Hypothalamus (tissue), 51 donors: ENCODE results near the gene TCN2.
"Not testable (repeated sequence)": the region's sequence is repeated elsewhere in the genome, so short reads cannot be mapped to it uniquely, and the experiment has no call there.

ENCODE experiments used
- DNase-seq, 51 donors: peaks; one replicate each; lab custom pipeline; 2025; lab: John Stamatoyannopoulos, UW

TCN2 gene

DNA sequence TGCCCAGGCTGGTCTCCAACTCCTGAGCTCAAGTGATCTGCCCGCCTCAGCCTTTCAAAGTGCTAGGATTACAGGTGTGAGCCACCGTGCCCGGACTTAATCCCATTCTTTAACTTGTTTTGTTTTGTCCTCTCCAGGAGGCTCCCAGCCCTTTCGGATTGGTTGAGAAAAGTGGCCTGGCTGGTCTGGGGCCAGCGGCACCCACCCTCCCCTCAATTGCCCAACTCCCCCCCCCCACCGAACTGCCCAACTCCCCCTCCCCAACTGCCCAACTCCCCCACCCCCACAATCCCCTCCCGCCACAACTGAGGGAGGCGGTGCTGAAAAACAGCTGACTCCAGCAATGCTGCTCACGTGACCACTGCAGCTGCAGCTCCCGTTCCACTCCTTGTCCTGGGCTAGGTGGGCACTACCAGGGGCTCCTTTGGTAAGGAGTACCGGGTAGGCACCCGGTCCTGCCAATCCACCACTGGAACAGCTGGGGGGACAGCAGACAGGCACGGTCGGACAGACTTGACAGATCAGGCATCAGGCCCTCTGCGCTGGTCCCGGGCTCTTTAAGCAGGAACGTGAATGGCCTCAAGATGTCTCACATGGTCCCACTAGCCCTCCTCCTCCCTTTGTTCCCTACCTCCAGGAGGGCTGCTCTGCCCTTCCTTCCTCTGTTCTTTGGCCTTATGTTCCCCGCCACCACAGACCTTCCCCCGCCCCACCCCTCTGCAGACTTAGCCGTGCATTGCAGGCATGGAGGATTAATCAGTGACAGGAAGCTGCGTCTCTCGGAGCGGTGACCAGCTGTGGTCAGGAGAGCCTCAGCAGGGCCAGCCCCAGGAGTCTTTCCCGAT, at the start of gene TCN2:
TSS of gene TCN2 (plus strand) at position 720 of the 845 bp plus-strand sequence. CDS start 158 bp downstream, outside the sequence.
- peak in 49 of 51 donors; percentile 25 to 85 (median 70) for DNase-seq

DNA sequence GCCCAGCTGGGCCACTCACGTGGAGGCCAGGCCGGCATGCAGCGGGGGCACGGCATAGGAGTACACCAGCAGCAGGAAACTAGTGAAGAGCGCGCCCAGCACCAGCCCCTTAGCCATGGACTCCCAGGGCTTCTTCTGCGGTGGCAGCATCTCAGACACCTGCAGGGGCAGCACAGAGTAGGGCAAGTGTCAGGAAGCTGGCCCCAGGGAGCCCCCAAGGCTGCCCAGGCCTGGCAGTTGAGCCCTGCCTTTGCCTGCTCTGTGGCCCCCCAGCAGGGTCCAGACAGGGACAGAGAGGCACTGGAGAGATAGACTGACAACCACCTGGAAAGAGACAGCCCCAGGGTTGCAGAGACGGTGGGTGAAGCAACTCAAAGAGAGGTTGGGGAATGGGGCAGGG, 49.7 kb upstream of the TCN2 start:
- no peak for DNase-seq

DNA sequence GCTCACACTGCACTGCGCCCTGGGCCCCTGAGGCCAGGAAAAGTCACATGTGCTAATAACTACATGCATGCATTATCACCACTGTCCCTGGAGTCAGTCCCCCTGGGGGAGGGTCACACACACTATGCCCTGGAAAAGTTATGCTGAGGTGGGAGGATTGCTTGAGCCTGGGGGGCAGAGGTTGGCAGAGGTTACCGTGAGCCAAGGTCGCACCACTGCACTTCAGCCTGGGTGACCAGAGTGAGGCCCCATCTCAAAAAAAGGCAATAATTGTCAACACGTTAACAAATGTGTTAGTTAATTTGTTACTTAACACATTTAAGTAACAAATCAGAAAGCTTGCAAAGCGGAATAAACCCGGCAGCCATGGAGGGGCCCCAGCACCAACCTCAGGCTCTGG, 47.1 kb upstream of the TCN2 start:
- no peak for DNase-seq

DNA sequence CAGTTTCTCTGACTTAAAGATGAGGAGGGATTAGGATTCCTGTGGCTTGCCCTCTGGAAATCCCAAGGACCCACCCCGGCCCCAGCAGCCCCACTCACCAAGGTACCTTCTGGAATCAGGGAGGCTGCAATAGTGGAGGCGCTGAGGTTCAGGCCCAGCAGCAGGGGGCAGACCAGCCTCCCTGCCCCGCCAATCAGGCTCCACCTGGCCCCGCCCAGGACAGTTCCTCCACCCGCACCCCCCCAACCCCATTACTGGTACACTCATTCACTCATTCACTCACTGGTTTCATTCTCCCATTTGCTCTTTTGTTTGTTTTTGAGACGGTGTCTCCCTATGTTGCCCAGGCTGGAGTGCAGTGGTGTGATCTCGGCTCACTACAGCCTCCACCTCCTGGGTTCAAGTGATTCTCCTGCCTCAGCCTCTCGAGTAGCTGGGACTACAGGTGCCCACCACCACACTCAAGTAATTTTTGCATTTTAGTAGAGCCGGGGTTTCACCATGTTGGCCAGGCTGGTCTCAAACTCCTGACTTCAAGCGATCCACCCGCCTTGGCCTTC, 46.3 kb upstream of the TCN2 start:
- DNase-seq = not testable (repeated sequence)

DNA sequence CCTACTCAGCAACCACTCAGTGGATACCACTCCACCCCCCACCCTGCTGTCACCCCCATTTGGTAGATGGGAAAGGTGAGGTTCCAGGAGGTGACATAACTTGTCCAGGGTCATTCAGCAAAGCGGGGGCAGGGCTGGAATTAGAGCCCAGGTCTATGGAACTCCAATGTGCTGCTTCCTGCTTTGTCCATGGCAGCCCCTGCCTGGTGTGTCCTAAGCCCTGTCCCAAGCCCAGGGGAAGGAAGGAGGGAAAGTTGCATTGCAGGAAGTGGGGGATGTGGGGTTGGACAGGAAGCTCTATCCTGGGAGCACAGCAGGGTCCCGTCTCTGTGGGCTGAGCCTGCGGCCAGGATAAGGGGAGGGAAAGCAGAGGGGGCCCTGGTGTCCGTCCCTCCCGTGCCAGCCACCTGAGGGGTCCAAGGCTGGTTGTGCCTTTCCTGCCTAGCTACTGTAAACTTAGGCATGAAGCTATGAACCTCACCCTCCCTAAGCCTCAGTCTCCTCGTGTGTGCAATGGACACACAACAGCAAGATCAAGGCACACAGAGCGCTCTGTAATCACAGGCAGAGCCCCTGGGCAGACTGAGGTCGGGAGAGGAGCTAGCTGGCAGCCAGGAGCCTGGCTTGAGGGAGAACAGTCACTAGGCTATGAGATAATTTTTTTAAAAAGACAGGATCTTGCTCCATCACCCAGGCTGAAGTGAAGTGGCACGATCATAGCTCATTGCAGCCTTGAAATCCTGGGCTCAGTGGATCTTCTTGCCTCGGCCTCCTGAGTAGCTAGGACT, 45.4 kb upstream of the TCN2 start:
- DNase-seq = no peak

DNA sequence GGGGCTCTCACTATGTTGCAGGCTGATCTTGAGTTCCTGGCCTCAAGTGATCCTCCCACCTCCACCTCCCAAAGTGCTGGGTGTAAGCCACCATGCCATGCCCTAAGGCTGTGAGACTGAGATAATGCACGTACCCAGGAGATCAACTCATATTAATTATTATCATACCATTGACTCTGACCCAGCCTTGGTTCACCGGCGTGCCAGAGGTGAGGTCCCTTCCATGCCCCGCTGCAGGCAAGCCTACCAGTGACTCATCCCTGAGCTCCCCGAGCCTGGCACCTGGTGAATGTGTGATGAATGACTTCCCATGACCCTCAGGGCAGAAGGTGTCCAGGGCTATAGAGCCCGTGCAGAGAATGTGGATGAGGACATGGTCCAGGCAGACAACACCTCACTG, 44.6 kb upstream of the TCN2 start:
- DNase-seq = no peak

DNA sequence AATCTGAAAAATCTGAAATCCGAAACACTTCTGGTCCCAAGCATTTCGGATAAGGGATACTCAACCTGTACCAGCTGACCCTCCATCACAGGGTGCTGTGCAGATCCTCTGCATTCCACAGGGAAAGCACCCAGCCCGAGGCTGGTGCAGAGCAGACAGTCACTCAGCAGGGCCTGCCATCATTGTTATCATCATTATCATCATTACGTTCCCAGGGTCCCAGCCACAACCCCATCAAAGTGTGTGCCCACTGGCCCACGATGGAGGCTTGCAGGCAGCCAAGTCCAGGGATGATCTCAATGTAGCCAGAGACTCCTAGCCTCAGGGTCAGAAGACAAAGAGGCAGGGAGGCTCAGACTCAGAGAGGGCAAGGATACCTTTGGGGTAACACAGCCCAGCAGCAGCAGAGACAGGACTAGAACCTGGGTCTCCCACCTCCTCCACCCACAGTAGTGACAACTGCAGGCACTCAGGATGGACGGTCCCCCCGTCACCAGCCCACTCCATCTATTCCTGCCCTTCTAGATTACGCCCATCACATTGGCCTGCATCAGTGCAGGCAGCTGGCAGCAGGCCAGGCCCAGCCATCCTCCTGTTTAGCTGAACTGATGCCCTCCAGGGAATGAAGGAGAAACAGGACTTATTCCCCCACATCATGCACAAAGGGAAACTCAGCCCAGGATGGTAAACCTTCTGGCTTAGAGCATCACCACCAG, 42.8 kb upstream of the TCN2 start:
- DNase-seq = peak in 6 of 51 donors; percentile 8 to 29 (median 20)

DNA sequence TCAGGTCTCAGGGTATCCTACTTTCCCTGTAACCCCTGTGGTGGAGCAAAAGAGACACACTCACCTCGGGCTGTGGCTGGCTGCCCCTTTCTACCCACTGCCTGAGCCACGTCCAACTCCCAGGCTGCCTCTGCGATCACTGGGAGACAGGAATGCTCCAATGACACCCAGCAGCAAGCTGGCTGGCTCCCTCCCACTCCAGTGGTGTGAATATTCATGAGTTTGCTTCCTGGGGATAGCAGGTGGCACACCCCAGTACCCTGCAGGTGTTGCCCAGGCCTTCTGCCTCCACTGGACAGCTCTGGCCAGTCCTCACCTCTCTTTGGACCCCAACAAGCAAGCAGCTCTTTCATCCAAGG, 42.2 kb upstream of the TCN2 start:
- peak in 5 of 51 donors; percentile 8 to 26 (median 14) for DNase-seq

DNA sequence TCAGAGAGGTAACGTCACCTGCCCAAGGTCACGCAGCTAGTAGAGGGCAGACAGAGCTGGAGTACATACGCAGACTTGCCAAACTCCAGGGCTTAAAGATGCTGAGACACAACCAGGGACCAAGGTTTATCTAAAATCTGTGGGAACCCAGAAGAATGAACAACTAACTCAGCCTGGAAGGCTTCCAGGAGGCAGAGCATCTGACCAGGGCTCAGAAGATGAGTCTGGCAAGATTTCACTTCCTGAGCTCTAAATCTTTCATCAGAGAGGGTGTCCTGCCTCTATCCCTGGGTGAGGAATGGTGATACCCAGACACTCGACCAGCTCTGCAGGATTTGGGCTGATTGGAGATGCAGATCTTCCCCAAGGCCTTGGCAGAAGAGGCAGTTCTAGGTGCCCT, 41.6 kb upstream of the TCN2 start:
- peak in 3 of 51 donors; percentile 8 to 16 (median 10) for DNase-seq

DNA sequence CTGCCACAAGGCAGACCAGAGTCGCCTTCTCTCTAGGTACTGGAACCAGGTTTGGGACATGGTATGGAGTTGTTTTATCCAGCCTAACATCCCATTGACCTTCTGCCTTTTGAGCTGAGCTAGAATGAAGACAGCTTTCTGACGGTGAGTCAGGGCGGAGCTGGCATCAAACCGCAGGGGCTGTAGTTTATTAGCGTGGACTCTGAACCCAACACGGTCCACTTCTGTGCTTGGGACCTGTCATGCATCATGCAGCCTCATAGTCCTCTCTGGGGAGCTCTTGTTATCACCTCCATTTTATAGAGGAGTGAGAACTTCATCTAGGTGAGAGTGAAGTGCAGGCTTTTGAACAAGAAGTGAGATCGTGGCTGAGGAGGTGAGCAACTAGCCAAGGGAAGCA, 40.8 kb upstream of the TCN2 start:
- no peak for DNase-seq

DNA sequence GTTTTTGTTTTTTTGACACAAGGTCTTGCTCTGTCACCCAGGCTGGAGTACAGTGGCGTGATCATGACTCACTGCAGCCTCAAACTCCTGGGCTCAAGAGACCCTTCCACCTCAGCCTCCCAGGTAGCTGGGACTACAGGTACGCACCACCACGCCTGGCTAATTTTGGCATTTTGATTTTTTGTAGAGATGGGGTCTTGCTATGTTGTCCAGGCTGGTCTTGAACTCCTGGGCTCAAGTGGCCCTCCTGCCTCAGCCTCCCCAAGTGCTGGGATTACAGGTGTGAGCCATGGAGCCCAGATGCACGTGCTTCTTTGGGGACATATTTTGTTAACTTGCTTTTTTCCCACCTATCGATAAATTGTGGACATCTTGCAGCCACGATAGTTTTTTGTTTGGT, 39.7 kb upstream of the TCN2 start:
- DNase-seq = not testable (repeated sequence)

DNA sequence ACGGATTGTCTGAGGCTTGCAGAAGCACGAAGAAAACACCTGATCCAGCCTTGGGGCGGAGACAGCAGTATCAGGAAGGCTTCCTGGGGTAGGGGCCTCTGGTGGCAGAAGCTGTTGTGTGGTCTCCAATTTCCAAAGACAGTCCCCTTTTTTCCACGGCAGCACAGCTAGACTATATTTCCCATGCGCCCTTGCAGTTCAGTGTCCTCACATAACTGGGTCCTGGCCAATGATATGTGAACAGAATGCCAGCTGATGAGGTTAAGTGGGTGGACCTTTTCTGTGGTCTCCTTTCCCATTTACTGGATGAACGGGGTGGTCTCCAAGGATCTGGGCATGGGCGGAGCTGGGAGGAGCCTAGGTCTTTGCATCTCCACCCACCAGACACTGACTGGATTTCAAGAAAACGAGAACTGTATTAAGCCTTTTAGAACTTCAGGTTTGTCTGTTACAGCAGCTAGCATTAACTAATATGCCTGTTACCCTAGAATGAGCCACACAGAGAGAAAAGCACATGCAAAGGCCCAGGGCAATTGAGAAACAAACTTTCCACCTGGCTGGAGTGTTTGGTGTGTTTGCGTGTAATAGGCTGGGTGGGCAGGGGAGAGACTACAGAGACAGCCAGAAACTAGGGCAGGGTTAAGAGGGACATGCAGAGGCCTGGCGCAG, 38.7 kb upstream of the TCN2 start:
- no peak for DNase-seq

DNA sequence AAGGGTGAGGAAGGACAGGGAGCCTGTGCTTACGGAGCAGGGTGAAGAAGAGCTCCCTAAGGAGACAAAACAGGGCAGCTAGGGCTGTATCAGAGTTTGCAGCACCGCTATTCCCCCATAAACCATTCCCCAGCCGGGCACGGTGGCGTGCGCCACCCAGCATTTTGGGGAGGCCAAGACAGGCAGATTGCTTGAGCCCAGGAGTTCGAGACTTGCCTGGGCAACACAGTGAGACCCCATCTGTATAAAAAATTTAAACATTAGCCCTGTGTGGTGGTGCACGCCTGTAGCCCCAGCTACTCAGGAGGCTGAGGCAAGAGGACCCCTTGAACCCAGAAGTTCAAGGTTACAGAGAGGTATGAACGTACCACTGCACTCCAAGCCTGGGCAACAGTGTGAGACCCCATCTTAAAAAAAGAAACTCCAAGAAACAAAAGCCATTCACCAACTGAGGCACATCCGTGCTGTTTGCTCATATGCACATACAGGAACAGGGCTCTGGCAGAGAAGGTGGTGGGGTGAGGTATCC, 37.2 kb upstream of the TCN2 start:
- no peak for DNase-seq

DNA sequence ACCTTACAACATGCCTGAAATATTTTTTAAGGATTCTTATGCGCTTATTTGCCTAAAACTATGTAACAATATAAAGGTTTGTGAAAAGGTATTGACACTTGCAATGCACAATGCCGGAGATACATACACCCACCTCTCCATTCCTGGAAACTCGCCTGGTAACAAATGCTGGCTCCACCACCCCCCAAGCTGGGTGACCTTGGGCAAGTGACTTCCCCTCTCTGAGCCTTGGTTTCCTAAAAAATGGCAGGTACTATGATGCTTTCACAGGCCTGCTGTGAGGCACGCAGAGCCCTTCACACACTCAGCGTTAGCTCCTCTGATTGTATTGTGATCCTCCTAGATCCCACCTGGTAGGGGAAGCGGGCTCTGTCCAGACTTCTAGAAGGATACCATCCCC, 34.8 kb upstream of the TCN2 start:
- DNase-seq = peak in 1 of 51 donors; percentile 19

DNA sequence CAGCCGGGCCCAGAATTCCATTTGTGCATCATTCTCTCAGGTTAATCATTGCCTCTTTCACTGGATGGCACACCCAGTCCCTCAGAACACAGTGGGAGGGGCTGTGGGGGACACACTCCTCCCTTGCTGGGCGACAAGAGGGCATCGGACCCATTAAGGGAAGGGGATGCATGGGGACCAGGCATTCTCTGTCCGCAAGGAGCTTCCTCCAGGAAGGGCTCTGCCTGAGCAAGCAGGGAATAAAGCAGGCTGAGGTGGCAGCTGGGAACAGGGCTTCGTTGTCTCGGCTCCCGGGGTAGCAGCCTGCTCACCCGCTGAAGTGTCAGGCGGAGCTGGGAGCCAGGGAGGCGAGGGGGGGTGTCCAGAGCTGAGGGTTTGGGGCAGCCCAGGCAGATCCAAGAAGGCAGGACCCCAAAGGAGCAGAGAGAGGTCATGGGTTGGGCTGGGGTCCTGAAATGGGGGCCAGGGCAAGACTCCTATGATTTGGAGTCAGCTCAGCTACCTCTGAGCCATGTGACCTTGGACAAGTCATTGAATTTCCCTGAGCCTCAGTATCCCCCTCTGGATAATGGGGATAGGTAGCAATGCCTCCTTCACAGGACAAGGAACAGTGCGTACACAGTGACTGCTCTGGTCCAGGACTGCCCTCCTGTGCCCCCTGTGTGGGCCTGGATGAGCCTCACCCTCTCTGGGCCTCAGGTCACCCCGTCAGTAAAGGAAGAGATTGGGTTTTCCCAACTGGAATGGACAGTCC, 34.0 kb upstream of the TCN2 start:
- DNase-seq = peak in 42 of 51 donors; percentile 7 to 79 (median 43)

DNA sequence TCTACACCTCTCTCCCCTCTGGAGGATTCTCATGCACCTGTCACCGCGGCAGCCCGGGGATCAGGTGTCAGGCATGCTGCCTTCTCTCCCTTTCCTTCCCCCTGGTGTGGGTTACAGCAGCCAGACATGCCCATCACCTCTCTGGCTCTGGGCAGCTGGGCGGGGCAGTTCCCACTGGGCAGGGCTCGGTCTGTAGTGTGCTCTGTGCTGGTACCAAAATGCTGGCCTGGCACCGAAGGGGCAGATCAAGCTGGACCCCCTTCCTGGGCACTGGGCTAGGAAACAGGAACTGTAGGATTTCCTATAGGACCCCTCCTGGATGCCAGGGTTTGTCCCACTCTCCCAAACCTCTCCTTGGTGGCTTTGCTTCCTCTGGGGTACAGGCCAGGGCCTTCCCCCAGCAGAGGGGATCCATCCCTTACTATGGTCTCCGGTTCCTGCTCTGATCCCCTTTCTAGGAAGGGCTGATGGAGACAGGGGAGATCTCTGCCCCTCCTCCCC, 33.3 kb upstream of the TCN2 start:
- DNase-seq = peak in 9 of 51 donors; percentile 7 to 36 (median 25)

DNA sequence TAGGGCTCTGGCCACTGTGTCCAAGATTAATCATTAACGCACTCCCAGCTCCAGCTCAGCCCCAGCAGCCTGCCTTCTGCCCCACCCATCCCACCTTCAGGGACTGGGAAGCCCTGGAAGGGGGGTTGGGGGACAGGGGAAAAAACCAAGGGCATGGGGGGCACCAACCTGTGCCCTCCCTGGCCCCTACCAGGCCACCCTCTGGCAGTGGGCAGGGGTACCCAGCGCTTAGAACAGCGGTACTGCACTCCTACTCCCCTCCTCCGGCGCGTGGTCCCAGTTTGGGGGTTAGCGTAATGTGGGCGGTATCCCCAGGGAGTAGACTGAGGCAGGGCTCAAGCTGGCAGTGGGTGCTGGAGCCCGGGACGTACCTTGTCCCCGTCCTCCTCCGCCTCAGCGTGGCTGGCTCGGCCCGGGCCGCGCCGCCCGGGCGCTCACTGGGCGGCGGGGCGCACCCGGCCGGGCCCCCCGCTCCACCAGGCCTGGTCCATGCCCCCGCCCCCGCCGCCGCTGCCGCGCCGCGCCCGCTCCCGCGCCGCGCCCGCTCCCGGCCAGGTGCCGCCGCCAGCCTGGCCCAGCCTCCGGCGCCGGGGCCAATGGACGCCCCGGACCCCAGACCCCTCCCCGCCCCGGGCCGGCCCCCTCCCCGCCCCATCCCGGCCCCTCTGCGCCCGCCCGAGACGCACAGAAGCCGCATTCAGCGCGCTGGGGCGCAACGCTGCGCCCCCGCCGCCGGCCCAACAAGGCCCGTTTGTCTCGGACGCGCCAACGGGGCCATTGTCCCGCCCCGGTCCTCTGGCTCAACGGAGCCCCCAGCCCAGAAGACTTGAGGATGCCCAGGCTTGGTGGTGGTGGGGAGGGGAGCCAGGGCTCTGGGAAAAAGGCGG, 32.6 kb upstream of the TCN2 start, which contains the start of gene GAL3ST1:
TSS of gene GAL3ST1 (minus strand) at position 571 of the 887 bp plus-strand sequence. CDS start 17,273 bp downstream, outside the sequence.
- peak in 47 of 51 donors; percentile 20 to 93 (median 74) for DNase-seq
